DND-41 (cell line): ENCODE data around the gene DHRSX.

Experiments used
- EZH2 ChIP-seq: IDR thresholded peaks from 3 replicates; pipeline ENCODE4 v1.6.1; 2012; ENCODE audit warnings: borderline replicate concordance, low read depth, mild to moderate bottlenecking, moderate library complexity, low read length, inconsistent platforms; ENCODE audit not compliant: severe bottlenecking
- TF ChIP-seq, protein P1 (sequence below): IDR thresholded peaks from 2 replicates; pipeline ENCODE4 v1.5.1; 2012; ENCODE audit warnings: borderline replicate concordance, low read length, moderate library complexity, mild to moderate bottlenecking; ENCODE audit not compliant: poor library complexity, severe bottlenecking; ENCODE audit errors: extremely low read depth

DNA sequence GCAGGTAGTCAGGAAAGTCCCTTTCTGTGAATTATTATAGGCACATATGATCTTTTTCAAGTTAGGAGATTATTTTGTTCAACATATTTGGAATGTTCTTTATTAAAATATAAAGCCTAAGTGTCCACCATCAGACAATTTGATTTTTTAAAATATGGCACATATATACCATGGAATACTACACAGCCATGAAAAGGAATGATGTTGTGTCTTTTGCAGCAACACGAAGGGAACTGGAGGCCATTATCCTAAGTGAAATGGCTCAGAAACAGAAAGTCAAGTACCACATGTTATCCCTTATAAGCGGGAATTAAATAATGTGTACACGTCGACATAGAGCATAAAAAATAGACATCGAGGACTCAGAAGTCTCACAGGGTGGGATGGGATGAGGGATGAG is 73.0 kb downstream of the DHRSX start:
- TF ChIP-seq EZH2, result no peak
- TF ChIP-seq, protein P1, sequence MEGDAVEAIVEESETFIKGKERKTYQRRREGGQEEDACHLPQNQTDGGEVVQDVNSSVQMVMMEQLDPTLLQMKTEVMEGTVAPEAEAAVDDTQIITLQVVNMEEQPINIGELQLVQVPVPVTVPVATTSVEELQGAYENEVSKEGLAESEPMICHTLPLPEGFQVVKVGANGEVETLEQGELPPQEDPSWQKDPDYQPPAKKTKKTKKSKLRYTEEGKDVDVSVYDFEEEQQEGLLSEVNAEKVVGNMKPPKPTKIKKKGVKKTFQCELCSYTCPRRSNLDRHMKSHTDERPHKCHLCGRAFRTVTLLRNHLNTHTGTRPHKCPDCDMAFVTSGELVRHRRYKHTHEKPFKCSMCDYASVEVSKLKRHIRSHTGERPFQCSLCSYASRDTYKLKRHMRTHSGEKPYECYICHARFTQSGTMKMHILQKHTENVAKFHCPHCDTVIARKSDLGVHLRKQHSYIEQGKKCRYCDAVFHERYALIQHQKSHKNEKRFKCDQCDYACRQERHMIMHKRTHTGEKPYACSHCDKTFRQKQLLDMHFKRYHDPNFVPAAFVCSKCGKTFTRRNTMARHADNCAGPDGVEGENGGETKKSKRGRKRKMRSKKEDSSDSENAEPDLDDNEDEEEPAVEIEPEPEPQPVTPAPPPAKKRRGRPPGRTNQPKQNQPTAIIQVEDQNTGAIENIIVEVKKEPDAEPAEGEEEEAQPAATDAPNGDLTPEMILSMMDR, result no peak
